ENCODE data around the gene PNPLA3. TPM values are rescaled to one million over a fixed set of nuclear protein-coding genes. Genes with fewer than 3 reads are reported as not detected.

Gene PNPLA3
- total and polyA plus RNA-seq, 3 donors from 2014 or later: 0.53 to 1.7 (median 0.93) TPM

GRCh38 chr22:43883012-43883661 lies 40.5 kb upstream of the PNPLA3 start:
- Histone ChIP-seq H3K4me3 (no peak overlapping the region), H3K4me1 (no peaks in the 10 kb centered on the region), H3K27ac (no peak overlapping the region), H3K9me3 (no peaks in the 10 kb centered on the region), H3K27me3 (no peaks in the 10 kb centered on the region), H3K36me3 (ENCODE audit: low read depth, missing control alignments) (no peaks in the 10 kb centered on the region)
- TF ChIP-seq POLR2A (IDR thresholded peaks at IDR 0.05): no peak
- peak; percentile 24 to 56 (median 47) for TF ChIP-seq CTCF (IDR thresholded peaks at IDR 0.05)
- DNase-seq: peak; percentile 78
- WGBS, 2 donors: 52 to 66% methylated on average over 8 to 13 of the region's 14 CpGs
- intact Hi-C loops (cut with DNase I; ENCODE audit: low total_unique reads): no loop called here

GRCh38 chr22:43883719-43884415 lies 39.7 kb upstream of the PNPLA3 start:
- TF ChIP-seq CTCF (IDR thresholded peaks at IDR 0.05): no peak
- TF ChIP-seq POLR2A (IDR thresholded peaks at IDR 0.05): no peak
- no peak for DNase-seq
- no peaks in the 10 kb centered on the region for H3K9me3 ChIP-seq
- intact Hi-C loops (cut with DNase I; ENCODE audit: low total_unique reads): no loop called here
- no peak overlapping the region for H3K27ac ChIP-seq
- no peak overlapping the region for H3K4me3 ChIP-seq
- 92 to 94% methylated on average over 11 to 17 of the region's 17 CpGs for WGBS, 2 donors
- no peaks in the 10 kb centered on the region for H3K4me1 ChIP-seq
- no peaks in the 10 kb centered on the region for H3K36me3 ChIP-seq (ENCODE audit: low read depth, missing control alignments)
- no peaks in the 10 kb centered on the region for H3K27me3 ChIP-seq

DNA sequence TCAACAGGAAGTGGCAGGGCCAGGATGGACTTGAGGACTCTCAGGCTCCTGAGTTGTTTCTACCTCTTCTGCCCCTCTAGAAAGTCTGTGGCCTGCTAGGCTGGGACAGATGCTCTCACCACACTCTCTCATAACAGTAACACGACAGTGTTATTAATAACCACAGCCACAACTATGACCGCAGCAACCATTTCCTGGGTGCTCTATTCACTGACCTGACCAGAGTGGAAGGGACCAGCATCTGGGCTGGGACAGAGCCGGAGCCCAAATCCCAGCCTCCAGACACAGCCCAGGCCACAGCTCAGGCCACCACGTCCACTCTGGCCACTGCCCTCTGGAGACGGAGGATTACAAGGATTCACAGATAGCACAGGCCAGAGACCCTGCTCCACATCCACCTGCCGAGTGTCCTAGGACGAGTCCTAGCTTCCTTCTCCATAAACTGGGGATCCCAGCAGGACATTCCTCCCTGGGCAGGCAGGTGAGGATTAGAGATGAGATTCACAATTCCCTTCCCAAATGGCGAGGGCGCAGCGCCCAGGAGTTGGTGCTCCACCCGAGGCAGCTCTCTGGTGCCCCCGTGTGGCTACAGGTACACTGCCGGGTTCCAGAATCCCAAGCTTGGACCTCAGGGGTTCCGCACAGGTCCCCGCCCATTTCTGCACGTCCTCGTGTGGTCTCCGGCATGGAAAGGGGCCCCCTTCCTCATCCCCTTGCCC lies 38.8 kb upstream of the PNPLA3 start:
- 25 to 33% methylated on average over 7 to 18 of the region's 18 CpGs for WGBS, 2 donors
- intact Hi-C loops (cut with DNase I; ENCODE audit: low total_unique reads): no loop called here
- Histone ChIP-seq H3K36me3 (ENCODE audit: low read depth, missing control alignments) (no peaks in the 10 kb centered on the region), H3K4me3 (no peak overlapping the region), H3K9me3 (no peaks in the 10 kb centered on the region), H3K27ac (no peak overlapping the region), H3K27me3 (no peaks in the 10 kb centered on the region), H3K4me1 (no peaks in the 10 kb centered on the region)
- peak; percentile 69 for DNase-seq
- TF ChIP-seq POLR2A (IDR thresholded peaks at IDR 0.05) (no peak), CTCF (IDR thresholded peaks at IDR 0.05) (peak; percentile 17 to 71 (median 54))

DNA sequence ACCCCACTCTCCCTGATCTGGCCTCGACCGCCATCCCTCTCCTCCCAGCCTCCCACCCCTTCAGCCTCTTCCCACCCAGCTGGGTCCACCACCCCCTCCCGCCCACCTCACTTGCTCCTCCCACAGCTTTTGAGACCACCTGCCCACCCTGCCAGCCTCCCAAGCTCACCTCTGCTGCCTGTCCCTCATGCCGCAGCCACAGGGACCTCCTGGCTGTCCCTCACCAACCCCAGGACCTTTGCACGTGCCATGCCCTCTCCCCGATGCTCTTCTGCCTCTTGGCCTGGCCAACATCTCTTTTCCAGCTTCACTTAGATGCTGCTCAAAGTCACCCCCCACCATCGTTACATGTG lies 38.3 kb upstream of the PNPLA3 start:
- no peaks in the 10 kb centered on the region for H3K4me1 ChIP-seq
- H3K9me3 ChIP-seq: no peaks in the 10 kb centered on the region
- intact Hi-C loops (cut with DNase I; ENCODE audit: low total_unique reads): no loop called here
- no peaks in the 10 kb centered on the region for H3K36me3 ChIP-seq (ENCODE audit: low read depth, missing control alignments)
- TF ChIP-seq POLR2A (IDR thresholded peaks at IDR 0.05): no peak
- no peak for TF ChIP-seq CTCF (IDR thresholded peaks at IDR 0.05)
- 74 to 77% methylated on average over 7 of the region's 7 CpGs for WGBS, 2 donors
- H3K27me3 ChIP-seq: no peaks in the 10 kb centered on the region
- no peak overlapping the region for H3K4me3 ChIP-seq
- DNase-seq: no peak
- H3K27ac ChIP-seq: no peak overlapping the region

Data from testis (tissue), 3 donors.